Sigmoid colon (tissue), 7 donors: Measurements from ENCODE around the gene GALNT17. TPM values are rescaled to one million over a fixed set of nuclear protein-coding genes. Genes with fewer than 3 reads are reported as not detected.
"Not testable (repeated sequence)": the region's sequence is repeated elsewhere in the genome, so short reads cannot be mapped to it uniquely, and the experiment has no call there.

Source experiments
- DNase-seq: peaks from one replicate; pipeline ENCODE4 v3.0.0-alpha.2; 2019
- H3K27ac ChIP-seq, 4 donors: fragments of 200-600 bp; sonication (generic); one replicate each; pipeline ENCODE4 v1.5.1; 2016 to 2019; ENCODE audit warnings: mild to moderate bottlenecking in 1 of 4
- H3K27me3 ChIP-seq, 3 donors: fragments of 200-600 bp; sonication (generic); one replicate each; pipeline ENCODE4 v1.5.1; 2019; ENCODE audit warnings: mild to moderate bottlenecking in 1 of 3
- H3K36me3 ChIP-seq, 4 donors: fragments of 200-600 bp; sonication (generic); one replicate each; pipeline ENCODE4 v1.5.1; 2016 to 2019
- H3K4me1 ChIP-seq, 4 donors: fragments of 200-600 bp; sonication (generic); one replicate each; pipeline ENCODE4 v1.5.1; 2017 to 2019
- H3K4me3 ChIP-seq, 4 donors: fragments of 200-600 bp; sonication (generic); one replicate each; pipeline ENCODE4 v1.5.1; 2017 to 2019; ENCODE audit warnings: mild to moderate bottlenecking in 2 of 4, moderate library complexity in 1 of 4
- H3K9me3 ChIP-seq, 4 donors: fragments of 200-600 bp in 3 of 4; sonication (generic) in 3 of 4; one replicate each; pipeline versions ENCODE4 v1.5.1 to v1.6.1; 2013 to 2019
- EP300 ChIP-seq, 4 donors: sonication (generic); formaldehyde crosslinking; IDR thresholded peaks; one replicate each; pipeline ENCODE4 v1.6.1; 2017; ENCODE audit warnings: antibody characterized with exemption in 4 of 4
- POLR2A ChIP-seq, 2 donors: fragments of 450-650 bp; IDR thresholded peaks; one replicate each; pipeline ENCODE4 v1.6.1; 2016; ENCODE audit warnings: antibody characterized with exemption in 2 of 2, mild to moderate bottlenecking in 2 of 2, moderate library complexity in 2 of 2
- POLR2AphosphoS5 ChIP-seq, 4 donors: sonication (generic); formaldehyde crosslinking; IDR thresholded peaks; one replicate each; pipeline ENCODE4 v1.6.1; 2017; ENCODE audit warnings: antibody characterized with exemption in 4 of 4
- WGBS, 2 donors: extraction: QIAGEN DNeasy Blood & Tissue Kit; methylation state at CpG; one replicate each; pipeline ENCODE4 v1.1.7; 2013; 5-methylcytosine and 5-hydroxymethylcytosine counted together
- intact Hi-C: fragments of 100-400 bp; cut with DNase I; formaldehyde crosslinking; loops from one replicate; pipeline ENCODE4 v1.15.1; 2023
- polyA plus RNA-seq, 3 donors: library from polyadenylated mRNA; stranded (reverse); fragments of 200-250 nt; gene quantifications; one replicate each; pipeline ENCODE4 v1.2.3, GENCODE V29; 2013
- total RNA-seq, 4 donors: library from RNA; depleted of rRNA; stranded (reverse); fragments of >200 nt; gene quantifications; one replicate each; pipeline ENCODE4 v1.1.0, GENCODE V29; 2016
- TF ChIP-seq, protein P1 (sequence below), 4 experiments: fragments of 450-650 bp in 3 of 4; fragments of 200-600 bp in 1 of 4; IDR thresholded peaks; one replicate each; pipeline ENCODE4 v1.5.1; 2016 to 2019; ENCODE audit warnings: antibody characterized with exemption in 4 of 4, mild to moderate bottlenecking in 3 of 4, moderate library complexity in 2 of 4
- donor health status: healthy with polysubstance abuse.
- donor health status: Bipolar disorder and iron deficiency.
- donor health status: healthy.

Gene GALNT17
- total and polyA plus RNA-seq, 7 donors, result 1.8 to 45.4 (median 15.1) TPM; not detected in 1

DNA sequence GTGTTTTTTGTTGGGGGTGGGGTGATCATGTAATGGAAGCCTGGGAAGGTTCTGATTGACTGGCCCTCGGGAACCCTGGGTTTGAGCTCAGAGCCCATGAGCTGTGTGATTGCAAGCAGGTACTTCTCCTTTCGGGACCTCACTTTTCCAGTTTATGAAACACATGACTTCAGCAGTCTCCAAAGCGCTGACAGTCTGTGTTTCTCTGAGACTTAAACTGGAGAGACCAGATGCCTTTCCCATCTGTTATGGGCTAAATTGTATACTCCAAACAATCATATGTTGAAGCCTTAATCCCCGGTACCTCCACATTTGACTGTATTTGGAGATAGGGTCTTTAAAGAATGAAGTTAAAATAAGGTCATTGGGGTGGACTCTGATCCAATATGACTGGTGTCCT, 493.6 kb downstream of the GALNT17 start:
- Histone ChIP-seq H3K4me3 (no peak overlapping the region), H3K4me1 (peaks cover 0 to 30% (median 16%) of the 10 kb centered on the region in 4 donors), H3K36me3 (no peaks in the 10 kb centered on the region), H3K9me3 (peaks cover 0 to 2% (median 0%) of the 10 kb centered on the region in 4 donors), H3K27me3 (no peaks in the 10 kb centered on the region), H3K27ac (peak overlapping the region in 1 of 4 donors; percentile 64)
- whole genome bisulfite sequencing, 2 donors, result 81 to 86% methylated on average over 4 of the region's 4 CpGs
- intact Hi-C loops, result no loop called here
- TF ChIP-seq POLR2AphosphoS5 (IDR thresholded peaks at IDR 0.05) (no peak), EP300 (IDR thresholded peaks at IDR 0.05) (no peak), POLR2A (IDR thresholded peaks at IDR 0.05) (no peak)
- TF ChIP-seq, protein P1, sequence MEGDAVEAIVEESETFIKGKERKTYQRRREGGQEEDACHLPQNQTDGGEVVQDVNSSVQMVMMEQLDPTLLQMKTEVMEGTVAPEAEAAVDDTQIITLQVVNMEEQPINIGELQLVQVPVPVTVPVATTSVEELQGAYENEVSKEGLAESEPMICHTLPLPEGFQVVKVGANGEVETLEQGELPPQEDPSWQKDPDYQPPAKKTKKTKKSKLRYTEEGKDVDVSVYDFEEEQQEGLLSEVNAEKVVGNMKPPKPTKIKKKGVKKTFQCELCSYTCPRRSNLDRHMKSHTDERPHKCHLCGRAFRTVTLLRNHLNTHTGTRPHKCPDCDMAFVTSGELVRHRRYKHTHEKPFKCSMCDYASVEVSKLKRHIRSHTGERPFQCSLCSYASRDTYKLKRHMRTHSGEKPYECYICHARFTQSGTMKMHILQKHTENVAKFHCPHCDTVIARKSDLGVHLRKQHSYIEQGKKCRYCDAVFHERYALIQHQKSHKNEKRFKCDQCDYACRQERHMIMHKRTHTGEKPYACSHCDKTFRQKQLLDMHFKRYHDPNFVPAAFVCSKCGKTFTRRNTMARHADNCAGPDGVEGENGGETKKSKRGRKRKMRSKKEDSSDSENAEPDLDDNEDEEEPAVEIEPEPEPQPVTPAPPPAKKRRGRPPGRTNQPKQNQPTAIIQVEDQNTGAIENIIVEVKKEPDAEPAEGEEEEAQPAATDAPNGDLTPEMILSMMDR (IDR thresholded peaks at IDR 0.05), result no peak
- DNase-seq, result no peak

DNA sequence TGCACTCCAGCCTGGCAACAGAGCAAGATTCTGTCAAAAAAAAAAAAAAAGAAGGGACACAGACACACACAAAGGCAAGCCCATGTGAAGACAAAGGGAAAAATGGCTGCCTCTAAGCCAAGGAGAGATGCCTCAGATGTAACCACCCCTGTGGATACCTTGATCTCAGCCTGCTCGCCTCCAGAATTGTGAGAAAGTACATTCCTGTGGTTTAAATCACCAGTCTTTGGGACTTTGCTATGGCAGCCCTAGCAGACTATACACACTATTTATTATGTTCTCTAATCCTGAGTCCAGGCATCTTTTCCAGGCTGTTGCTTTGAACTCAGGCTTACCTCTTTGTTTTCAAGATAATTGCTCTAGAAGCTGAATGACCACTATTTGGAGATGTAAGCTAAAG, 494.3 kb downstream of the GALNT17 start:
- Histone ChIP-seq H3K27ac (peak overlapping the region in 2 of 4 donors; percentile 7 to 64), H3K4me3 (no peak overlapping the region), H3K9me3 (peaks cover 0 to 2% (median 0%) of the 10 kb centered on the region in 4 donors), H3K4me1 (peaks cover 0 to 33% (median 16%) of the 10 kb centered on the region in 4 donors), H3K36me3 (no peaks in the 10 kb centered on the region), H3K27me3 (no peaks in the 10 kb centered on the region)
- DNase-seq, result no peak
- 79 to 86% methylated on average over 1 of the region's 1 CpG for WGBS, 2 donors
- intact Hi-C loops, result no loop called here
- TF ChIP-seq EP300 (IDR thresholded peaks at IDR 0.05), result no peak
- no peak for TF ChIP-seq POLR2AphosphoS5 (IDR thresholded peaks at IDR 0.05)
- no peak for TF ChIP-seq POLR2A (IDR thresholded peaks at IDR 0.05)
- TF ChIP-seq, protein P1 (IDR thresholded peaks at IDR 0.05), result no peak

DNA sequence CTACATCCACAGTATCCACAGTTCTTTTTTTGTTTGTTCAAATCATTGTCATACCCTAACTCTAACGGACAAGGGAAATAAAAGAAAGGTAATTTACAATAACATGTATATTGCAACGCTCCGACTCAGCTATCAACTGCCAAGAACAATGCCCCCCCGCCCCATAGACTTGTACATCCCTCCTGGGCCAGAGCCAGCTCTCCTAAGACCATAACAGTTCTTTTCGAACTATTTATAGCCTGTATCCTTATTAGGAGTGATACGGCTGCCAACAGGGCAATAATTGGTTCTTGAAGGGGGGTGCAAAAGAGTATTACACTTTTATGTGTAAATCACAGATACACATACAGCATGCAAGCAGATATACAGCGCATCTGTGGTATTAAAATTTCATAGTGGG, 495.7 kb downstream of the GALNT17 start:
- H3K36me3 ChIP-seq, result no peaks in the 10 kb centered on the region
- no peak for DNase-seq
- peaks cover 0 to 2% (median 0%) of the 10 kb centered on the region in 4 donors for H3K9me3 ChIP-seq
- H3K4me3 ChIP-seq, result no peak overlapping the region
- WGBS, 2 donors, result 75% methylated on average over 7 of the region's 7 CpGs
- TF ChIP-seq, protein P1 (IDR thresholded peaks at IDR 0.05), result no peak
- TF ChIP-seq POLR2A (IDR thresholded peaks at IDR 0.05) (no peak), POLR2AphosphoS5 (IDR thresholded peaks at IDR 0.05) (no peak), EP300 (IDR thresholded peaks at IDR 0.05) (no peak)
- H3K27me3 ChIP-seq, result no peaks in the 10 kb centered on the region
- H3K27ac ChIP-seq, result peak overlapping the region in 2 of 4 donors; percentile 37 to 64
- peaks cover 0 to 33% (median 16%) of the 10 kb centered on the region in 4 donors for H3K4me1 ChIP-seq
- intact Hi-C loops, result no loop called here

DNA sequence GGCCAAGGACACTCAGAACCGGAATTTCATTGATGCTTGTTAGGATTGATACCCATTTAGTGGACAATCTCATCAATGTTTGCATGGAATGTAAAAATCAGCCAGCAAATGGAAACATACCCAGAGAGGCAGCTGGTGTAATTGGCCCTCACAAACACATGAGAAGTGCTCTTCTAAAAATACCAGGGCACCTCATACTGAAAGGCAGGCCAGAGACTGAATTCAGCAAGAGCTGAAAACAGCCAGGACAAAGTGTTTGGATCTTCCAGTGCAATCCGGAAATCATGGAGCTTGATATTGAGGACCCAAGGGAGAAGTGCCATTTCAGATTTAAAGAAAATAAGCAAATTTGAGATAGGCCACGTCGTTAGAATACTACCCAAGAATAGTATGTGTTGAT, 498.6 kb downstream of the GALNT17 start:
- Histone ChIP-seq H3K27me3 (no peaks in the 10 kb centered on the region), H3K4me1 (peaks cover 0 to 43% (median 25%) of the 10 kb centered on the region in 4 donors), H3K9me3 (no peaks in the 10 kb centered on the region), H3K27ac (peak overlapping the region in 1 of 4 donors; percentile 39), H3K4me3 (no peak overlapping the region), H3K36me3 (no peaks in the 10 kb centered on the region)
- DNase-seq, result no peak
- TF ChIP-seq POLR2AphosphoS5 (IDR thresholded peaks at IDR 0.05), result no peak
- TF ChIP-seq, protein P1 (IDR thresholded peaks at IDR 0.05), result no peak
- TF ChIP-seq EP300 (IDR thresholded peaks at IDR 0.05), result no peak
- no peak for TF ChIP-seq POLR2A (IDR thresholded peaks at IDR 0.05)
- intact Hi-C loops, result no loop called here
- WGBS, 2 donors, result 88 to 90% methylated on average over 4 of the region's 4 CpGs

DNA sequence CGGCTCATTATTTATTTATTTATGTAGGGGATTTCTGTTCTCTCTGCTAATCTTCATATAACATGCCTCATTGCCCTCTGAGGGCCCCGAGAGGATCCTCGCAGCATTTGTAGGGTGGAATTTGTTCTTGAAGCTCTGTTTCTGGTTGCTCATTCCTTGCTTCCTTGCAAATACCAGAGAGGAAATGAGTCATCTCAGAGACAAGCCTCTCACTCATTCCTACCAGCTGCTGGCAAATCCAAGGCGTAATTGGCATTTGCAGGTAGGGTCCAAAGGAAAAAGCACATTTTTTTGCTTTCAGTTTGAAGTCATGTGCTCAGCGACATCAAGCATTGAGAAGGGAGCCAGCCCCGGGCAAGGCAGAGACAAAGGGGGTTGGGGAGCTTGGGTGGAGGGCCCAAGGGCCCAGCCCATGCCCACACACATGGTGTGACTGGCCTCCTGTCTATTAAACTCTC, 501.6 kb downstream of the GALNT17 start:
- Histone ChIP-seq H3K27me3 (no peaks in the 10 kb centered on the region), H3K4me3 (peak overlapping the region in 2 of 4 donors; percentile 13 to 17), H3K27ac (peak overlapping the region; percentile 51 to 74 (median 63)), H3K9me3 (no peaks in the 10 kb centered on the region), H3K36me3 (no peaks in the 10 kb centered on the region), H3K4me1 (peaks cover 0 to 15% (median 9%) of the 10 kb centered on the region in 4 donors)
- intact Hi-C loops, result no loop called here
- no peak for TF ChIP-seq POLR2A (IDR thresholded peaks at IDR 0.05)
- TF ChIP-seq, protein P1 (IDR thresholded peaks at IDR 0.05), result no peak
- TF ChIP-seq EP300 (IDR thresholded peaks at IDR 0.05), result no peak
- TF ChIP-seq POLR2AphosphoS5 (IDR thresholded peaks at IDR 0.05), result no peak
- 16 to 23% methylated on average over 6 of the region's 6 CpGs for WGBS, 2 donors
- DNase-seq, result no peak

DNA sequence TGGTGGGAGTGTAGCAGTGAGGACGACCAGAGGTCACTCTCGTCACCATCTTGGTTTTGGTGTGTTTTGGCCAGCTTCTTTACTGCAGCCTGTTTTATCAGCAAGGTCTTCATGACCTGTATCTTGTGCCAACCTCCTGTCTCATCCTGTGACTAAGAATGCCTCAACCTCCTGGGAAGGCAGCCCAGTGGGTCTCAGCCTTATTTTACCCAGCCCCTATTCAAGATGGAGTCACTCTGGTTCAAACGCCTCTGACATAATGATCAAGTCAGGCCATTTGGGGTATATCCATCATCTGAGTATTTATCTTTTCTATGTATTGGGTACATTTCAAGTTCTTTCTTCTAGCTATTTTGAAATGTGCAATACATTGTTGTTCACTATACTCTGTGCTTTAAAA, 503.9 kb downstream of the GALNT17 start:
- 83 to 88% methylated on average over 3 of the region's 3 CpGs for WGBS, 2 donors
- H3K27me3 ChIP-seq, H3K4me3 ChIP-seq, H3K9me3 ChIP-seq, H3K27ac ChIP-seq, intact Hi-C loops, H3K36me3 ChIP-seq, DNase-seq: not testable (repeated sequence)
- peaks cover 0 to 13% (median 7%) of the 10 kb centered on the region in 4 donors for H3K4me1 ChIP-seq
